ENCODE data around the gene RTEL1.

DNA sequence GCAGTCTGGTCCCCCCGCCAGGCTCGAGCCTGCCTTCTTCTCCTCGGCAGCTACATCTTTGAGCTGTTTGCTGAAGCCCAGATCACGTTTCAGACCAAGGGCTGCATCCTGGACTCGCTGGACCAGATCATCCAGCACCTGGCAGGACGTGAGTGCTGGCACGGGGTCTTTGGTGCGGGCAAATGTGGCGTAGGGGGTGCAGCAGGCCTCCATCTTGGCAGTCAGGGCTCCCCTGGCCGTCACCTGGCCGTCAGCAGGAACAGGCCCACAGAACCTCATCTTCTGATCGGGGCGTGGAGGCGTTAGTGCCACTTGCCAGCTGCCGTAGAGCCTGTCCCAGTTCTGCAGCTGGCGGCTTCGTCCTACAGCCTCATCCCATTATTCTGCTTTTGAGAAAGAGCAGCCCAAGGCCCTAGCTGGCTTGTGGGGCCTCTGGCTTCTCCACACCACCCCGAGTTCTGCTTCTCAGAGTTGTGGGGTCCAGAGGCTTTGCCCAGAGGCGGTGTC lies 21.7 kb downstream of the RTEL1 start:
- TF ChIP-seq ZNF146 (CRISPR knock-in tag; IDR thresholded peaks at IDR 0.05; ENCODE audit: unreplicated experiment) (no peak), CREB1 (IDR thresholded peaks at IDR 0.05) (no peak), CREB1 (CRISPR knock-in tag; IDR thresholded peaks at IDR 0.05) (no peak), SNIP1 (IDR thresholded peaks at IDR 0.05; ENCODE audit: low read depth) (no peak), E2F1 (CRISPR knock-in tag; IDR thresholded peaks at IDR 0.05) (no peak), ZKSCAN8 (CRISPR knock-in tag; IDR thresholded peaks at IDR 0.05) (no peak), JUND (IDR thresholded peaks at IDR 0.05; ENCODE audit: borderline replicate concordance, low read depth, low read length) (no peak), JUND (tag; IDR thresholded peaks at IDR 0.05; ENCODE audit: borderline replicate concordance, low read depth, low read length) (no peak)
